GM19468 (cell line): ENCODE results near the gene ZNF37A.
"Not testable (repeated sequence)": the region's sequence is repeated elsewhere in the genome, so short reads cannot be mapped to it uniquely, and the experiment has no call there.

ENCODE experiments used
- ATAC-seq: cut with Tn5 transposase; IDR thresholded peaks from one replicate; pipeline ENCODE4 v1.9.1; 2021; ENCODE audit warnings: mild to moderate bottlenecking, moderate library complexity, moderate number of reproducible peaks; ENCODE audit not compliant: unreplicated experiment; ENCODE audit errors: extremely low read depth

ZNF37A gene

DNA sequence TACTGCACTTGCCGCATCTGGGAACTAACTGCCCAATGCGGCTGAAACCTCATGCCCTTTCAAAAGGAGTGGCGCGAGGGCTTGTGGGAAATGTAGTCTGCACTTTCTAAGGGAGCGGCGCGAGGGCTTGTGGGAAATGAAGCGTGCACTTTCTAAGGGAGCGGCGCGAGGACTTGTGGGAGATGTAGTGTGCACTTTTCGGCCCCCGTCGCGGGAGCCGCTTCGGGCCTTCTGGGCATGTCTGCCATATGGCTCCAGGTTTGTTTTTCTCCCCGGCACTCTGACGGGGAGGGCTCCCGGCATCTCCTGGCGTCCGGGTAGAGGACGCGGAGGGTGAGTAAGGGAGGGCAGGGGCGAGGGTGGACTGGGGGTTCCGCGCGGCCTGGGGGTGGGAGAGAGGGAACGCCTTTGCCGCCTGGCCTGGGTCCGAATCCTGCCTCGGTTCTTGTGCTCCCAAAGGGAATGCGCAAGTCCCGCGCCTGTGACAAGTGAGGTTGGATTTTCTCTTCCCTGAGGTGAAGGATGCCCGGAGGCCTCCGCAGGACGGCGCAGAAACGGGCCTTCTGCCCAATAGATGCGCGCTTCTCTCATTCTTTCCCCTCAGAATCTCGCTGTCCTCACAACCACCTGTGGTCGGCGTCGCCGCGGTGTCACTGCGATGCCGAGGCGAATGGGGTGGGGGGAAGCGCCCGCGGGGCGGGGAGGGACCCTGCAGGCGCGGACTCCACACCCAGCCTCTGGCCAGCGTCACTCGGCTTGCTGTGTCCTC is at the start of gene ZNF37A:
Gene ZNF37A (plus strand): TSS at position 180 of the 769 bp plus-strand sequence. CDS start 2,281 bp downstream, outside the sequence.
- ATAC-seq = peak; percentile 98

GRCh38 chr10:38045129-38045528 is 49.0 kb upstream of the ZNF37A start:
- no peak for ATAC-seq

DNA sequence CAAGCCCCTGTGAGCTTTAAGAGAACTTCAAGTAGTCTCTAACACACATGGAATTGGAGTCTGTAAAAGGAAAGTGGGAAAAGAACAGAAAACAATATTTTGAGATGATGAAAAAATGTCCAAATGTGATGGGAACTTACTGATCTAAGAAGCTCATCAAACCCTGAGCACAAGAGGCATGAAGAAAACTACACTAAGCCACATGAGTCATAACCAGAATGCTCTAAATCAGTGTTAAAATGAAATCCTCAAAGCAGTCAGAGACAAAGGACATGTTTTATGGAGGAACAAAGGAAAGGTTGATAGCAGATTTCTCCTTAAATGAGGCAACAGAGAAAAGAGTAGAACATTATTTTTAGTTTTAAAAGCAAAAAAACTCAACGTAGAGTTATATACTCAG is 46.5 kb upstream of the ZNF37A start:
- ATAC-seq = no peak

DNA sequence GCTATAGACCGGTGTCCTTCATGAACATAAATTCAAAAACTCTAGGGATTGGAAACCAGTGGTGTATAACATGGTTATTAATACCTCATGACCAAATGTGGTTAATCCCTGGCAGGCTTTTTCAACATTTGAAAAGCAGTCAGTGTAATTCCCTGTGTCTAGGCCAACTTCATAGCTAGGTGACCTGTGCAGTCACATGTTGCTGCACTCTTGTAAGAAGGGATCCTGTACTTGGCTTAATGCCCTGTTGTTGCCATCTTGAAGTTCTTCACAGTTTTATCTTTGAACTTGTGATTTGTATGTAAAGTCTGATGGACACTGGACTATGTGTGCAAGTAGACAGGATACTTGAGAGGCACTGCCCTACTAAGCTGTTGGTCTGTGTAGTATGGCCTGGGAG is 43.9 kb upstream of the ZNF37A start:
- no peak for ATAC-seq

DNA sequence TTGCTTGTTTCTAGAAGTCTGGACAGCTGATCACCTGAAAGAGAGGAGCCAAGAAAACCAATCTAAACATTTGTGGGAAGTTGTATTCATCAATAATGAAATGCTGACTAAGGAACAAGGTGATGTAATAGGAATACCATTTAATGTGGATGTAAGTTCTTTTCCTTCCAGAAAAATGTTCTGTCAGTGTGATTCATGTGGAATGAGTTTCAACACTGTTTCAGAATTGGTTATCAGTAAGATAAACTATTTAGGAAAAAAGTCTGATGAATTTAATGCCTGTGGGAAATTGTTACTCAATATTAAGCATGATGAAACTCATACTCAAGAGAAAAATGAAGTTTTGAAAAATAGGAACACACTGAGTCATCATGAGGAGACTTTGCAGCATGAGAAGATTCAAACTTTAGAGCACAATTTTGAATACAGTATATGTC is 39.8 kb upstream of the ZNF37A start:
- no peak for ATAC-seq

DNA sequence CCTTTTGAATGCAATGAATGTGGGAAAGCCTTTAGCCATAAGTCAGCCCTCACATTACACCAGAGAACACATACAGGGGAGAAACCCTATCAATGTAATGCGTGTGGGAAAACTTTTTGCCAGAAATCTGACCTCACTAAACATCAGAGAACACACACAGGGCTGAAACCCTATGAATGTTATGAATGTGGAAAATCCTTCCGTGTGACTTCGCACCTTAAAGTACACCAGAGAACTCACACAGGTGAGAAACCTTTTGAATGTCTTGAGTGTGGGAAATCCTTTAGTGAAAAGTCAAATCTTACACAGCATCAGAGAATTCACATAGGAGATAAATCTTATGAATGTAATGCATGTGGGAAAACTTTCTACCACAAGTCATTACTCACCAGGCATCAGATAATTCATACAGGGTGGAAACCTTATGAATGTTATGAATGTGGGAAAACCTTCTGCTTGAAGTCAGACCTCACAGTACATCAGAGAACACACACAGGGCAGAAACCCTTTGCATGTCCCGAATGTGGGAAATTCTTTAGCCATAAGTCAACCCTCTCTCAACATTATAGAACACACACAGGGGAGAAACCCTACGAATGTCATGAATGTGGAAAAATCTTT is 38.8 kb upstream of the ZNF37A start:
- not testable (repeated sequence) for ATAC-seq

DNA sequence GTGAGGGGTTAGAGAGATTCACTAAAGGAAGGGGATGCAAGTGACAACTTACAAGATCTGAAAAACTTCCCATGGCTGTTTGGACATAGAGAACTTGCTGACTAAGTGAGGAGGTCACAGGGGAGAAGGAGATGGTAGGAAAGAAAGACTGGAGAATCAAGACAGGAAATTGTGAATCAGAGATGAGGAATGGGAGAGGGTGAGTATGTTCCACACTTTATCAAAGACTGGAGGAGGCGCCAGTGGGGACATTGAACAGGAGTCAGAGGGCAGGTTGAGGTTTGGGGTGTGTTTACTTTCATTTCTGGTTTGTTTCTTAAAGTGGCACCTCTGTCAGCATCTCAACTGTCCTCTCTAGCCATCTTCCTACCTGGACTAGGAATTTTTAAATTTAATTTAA is 24.5 kb upstream of the ZNF37A start:
- not testable (repeated sequence) for ATAC-seq

- no peak for ATAC-seq
Observed at GRCh38 chr10:38070501-38070900, 23.6 kb upstream of the ZNF37A start.

DNA sequence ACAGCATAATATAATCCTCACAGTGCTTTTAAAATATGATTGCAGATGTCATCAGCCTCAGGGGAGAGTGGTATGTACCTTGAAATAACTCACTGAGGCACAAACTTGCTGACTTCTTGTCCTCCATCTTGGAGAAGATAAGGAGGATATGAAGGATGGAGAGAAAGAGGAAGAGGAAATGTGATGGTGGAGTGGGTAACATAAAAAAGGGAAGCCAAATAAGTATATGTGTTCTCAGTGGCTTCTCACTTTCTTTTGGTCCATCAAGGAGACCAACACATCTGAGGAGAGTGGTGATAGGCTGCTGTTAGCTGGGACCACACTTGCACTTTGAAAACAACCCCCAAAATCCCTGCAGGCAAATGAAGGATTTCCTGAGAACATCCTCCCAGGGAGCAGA is 21.6 kb upstream of the ZNF37A start:
- ATAC-seq = no peak

GRCh38 chr10:38076687-38077086 is 17.4 kb upstream of the ZNF37A start:
- ATAC-seq = no peak

DNA sequence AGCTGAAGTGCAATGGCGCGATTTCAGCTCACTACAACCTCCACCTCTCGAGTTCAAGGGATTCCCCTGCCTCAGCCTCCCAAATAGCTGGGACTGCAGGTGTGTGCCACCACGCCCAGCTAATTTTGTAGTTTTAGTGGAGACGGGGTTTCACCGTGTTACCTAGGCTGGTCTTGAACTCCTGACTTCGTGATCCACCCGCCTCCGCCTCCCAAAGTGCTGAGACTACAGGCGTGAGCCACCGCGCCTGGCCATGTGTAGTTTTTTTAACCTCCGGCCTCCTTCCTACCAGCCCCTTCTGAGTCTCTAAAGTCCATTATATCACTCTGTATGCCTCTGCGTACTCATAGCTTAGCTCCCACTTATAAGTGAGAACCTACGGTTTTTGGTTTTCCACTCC is 819 bp upstream of the ZNF37A start:
- ATAC-seq = not testable (repeated sequence)

GRCh38 chr10:38093816-38094157 is 350 bp upstream of the ZNF37A start:
- ATAC-seq = no peak

DNA sequence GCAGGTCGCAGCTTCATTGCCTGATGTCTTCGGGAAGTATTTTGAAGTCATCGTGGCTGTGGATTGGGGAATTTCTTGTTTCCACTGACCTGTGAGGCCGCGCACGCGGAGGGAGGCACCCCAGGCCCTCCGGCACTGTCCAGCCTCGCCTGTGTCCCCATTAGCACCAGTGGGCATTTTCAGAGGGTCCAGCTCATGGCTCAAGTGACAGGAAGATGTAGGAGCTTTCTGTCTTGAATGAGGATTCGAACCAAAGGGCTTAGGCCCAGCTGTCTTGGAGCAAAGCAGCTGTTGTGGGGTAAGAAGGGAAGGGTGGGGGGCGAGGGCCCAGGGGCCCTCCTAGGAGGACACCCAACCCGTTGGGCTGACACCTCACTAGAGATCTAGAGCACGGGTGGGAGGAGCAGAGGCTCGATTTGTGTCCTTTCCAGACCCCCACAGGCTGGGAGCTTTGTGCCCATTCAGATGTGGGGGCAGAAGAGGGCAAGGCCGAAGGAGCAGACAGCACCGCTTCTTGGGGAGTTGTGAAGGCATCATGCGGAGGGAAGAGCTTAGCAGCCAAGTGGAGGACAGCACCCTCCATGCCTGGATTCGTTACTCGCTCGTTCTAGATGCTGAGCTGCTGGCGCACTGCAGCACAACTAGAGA is 914 bp downstream of the ZNF37A start:
- no peak for ATAC-seq

DNA sequence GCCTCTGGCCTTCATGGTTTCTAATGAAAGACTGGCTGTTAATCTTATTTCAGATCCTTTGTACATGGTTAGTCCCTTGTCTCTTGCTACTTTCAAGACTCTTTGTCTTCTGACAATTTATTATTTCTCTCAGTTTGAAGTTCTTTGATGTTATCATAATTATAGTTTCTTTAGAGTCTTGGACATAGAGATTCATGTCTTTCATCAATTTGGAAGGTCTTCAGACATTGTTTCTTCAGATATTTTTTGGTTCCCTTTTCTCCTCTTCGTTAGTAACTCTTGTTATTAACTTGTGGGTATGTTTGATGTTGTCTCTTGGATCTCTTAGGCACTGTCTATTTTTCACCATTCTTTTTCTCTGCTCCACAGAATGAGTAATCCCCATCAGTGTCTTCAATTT is 8.7 kb downstream of the ZNF37A start:
- no peak for ATAC-seq

GRCh38 chr10:38103756-38104155 is 9.6 kb downstream of the ZNF37A start:
- no peak for ATAC-seq

DNA sequence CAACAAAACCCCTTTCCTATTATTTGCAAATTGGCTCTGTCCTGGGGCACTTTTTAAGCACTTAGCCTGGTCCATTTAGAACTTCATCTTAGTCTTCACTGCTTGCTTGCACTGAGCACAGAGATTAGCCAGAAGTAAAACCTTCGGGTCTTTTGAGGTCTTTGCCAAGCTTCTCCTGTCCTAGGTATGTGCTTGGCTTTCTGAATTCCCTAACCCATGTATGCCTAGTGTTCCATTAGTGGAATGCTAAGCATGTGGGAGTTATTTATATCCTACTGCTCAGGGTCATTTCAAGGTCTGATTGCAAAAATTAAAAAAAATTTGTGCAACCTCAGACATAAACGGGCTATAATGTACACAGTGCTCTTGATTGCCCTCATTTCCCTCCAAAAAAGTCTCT is 18.0 kb downstream of the ZNF37A start:
- no peak for ATAC-seq

- ATAC-seq = no peak
Observed at GRCh38 chr10:38118072-38118807, 24.1 kb downstream of the ZNF37A start.

GRCh38 chr10:38119038-38119437 is 24.9 kb downstream of the ZNF37A start:
- no peak for ATAC-seq

DNA sequence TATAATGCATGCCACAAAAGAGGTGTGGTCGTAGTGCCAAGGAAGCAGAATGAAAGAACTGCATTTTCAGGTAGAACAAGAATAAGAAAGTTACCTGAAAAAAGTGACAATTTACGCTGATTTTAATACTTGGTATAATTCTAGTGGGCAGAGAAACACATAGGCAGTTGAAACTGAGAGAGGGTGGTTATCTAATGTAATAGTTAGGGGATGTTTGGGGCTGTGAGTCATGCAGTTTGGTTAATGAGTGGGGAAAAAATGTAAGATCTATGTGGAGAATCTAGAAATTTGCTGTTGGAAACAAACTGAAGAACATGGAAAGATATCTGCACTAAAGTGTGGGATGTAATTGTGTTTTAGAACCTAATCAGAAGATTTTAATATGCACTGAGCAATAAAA is 33.7 kb downstream of the ZNF37A start:
- no peak for ATAC-seq

- no peak for ATAC-seq
Observed at GRCh38 chr10:38143587-38143986, 49.5 kb downstream of the ZNF37A start.
